ENCODE measurements around the gene ESPNL. TPM values are rescaled to one million over a fixed set of nuclear protein-coding genes. Genes with fewer than 3 reads are reported as not detected.
A peak's percentile ranks its signal among the peaks of the same experiment; 100 is the strongest.

Gene ESPNL
- total and polyA plus RNA-seq, 9 of the 15 experiments (the other 6 are each of a cell fraction or from before 2014, with no cell fraction given) = 0.03 to 0.09 (median 0.05) TPM; not detected in 3

DNA sequence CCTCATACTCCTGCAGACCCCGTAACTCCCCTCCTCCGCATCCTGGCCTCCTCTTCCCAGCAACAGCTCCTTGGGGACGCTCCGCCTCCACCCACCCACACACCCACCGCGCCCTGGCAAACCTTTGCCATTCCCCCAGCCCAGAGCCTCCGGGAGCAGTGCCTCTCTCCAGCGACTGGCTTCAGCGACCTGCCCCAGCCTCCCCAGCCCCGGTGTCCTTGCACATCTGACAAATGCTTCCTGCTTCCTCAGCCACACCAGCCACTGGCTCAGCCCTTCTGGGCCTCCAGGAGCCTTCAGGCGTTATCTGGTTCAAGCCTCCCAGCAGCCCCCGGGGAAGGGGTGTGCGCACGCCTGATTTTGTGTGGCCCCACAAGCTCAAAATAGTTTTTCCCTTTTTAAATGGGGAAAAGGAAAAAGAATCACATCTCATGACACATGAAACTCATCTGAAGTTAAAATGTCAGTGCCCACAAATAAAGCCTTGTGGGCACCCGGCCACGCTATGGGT is 14.2 kb downstream of the ESPNL start:
- no peaks in the 10 kb centered on the region for H3K9me3 ChIP-seq (replicated peaks; ENCODE audit: control insufficient read depth, insufficient read depth, low read depth, low read length)
- in situ Hi-C loops (cut with MboI) = no loop called here
- no TSS peak for BruUV-seq (replicated peaks)
- ATAC-seq = peak; percentile 92
- H3K4me3 ChIP-seq = no peak overlapping the region
- H3K27ac ChIP-seq (ENCODE audit: extremely low read depth, low read depth, low read length) = no peak overlapping the region
- H3K4me1 ChIP-seq (replicated peaks in 1 of 2; ENCODE audit: control insufficient read depth in 2 of 2, insufficient read depth in 2 of 2, low read length in 2 of 2) = peaks cover 4 to 22% of the 10 kb centered on the region in 2 experiments; a peak in 4 of 5 replicates
- peak in 2 of 4 experiments; percentile 54 to 61 for DNase-seq (ENCODE audit: extremely low read depth in 1 of 4, low spot score in 3 of 4)
- H2AFZ ChIP-seq (ENCODE audit: low read depth, low read length) = peak overlapping the region; percentile 85
- no peaks in the 10 kb centered on the region; a peak in 3 of 5 replicates for H3K27me3 ChIP-seq (ENCODE audit: control insufficient read depth in 2 of 2, insufficient read depth in 2 of 2, low read length in 2 of 2)
- H3K79me2 ChIP-seq (ENCODE audit: control insufficient read depth, insufficient read depth, low read length) = no peaks in the 10 kb centered on the region
- 53% methylated on average over 7 of the region's 16 CpGs for WGBS (ENCODE audit: insufficient coverage, low coverage, missing lambda C conversion rate)
- peak overlapping the region in 1 of 2 experiments; percentile 74; a peak in 2 of 4 replicates for H3K9ac ChIP-seq (ENCODE audit: insufficient read depth in 1 of 2, low read depth in 2 of 2, low read length in 2 of 2)
- peak overlapping the region; percentile 32; the same call in 1 of the 2 replicates for H3K4me2 ChIP-seq (ENCODE audit: insufficient read depth, low read length)
- H4K20me1 ChIP-seq (replicated peaks; ENCODE audit: control insufficient read depth, insufficient read depth, low read length) = no peaks in the 10 kb centered on the region
- no peaks in the 10 kb centered on the region for H3K36me3 ChIP-seq (ENCODE audit: control insufficient read depth, insufficient read depth, low read length)
- FAIRE-seq = peak; percentile 6
- CTCF ChIA-PET (ENCODE audit: low intra/inter-chr PET ratio) = no interaction called here
- intact Hi-C loops (cut with micrococcal nuclease) = no loop called here
- H3K9me1 ChIP-seq (ENCODE audit: control insufficient read depth, insufficient read depth, low read length) = no peaks in the 10 kb centered on the region
- POLR2A ChIA-PET = interaction anchor here (0.8 kb wide), 1 partner anchor 11 kb away, joined by 3 read pairs; no protein-coding TSS in a partner anchor
- TF ChIP-seq EGR1 (conservative IDR thresholded peaks at IDR 0.05) (0 out of 2 replicates have a peak, but pooled peaks have one; percentile 27), ESRRA (IDR thresholded peaks at IDR 0.05; ENCODE audit: borderline replicate concordance, low read depth) (no peak), MTA2 (IDR thresholded peaks at IDR 0.05; ENCODE audit: low read depth) (no peak), MECOM (CRISPR knock-in tag; IDR thresholded peaks at IDR 0.05) (no peak), RAD51 (IDR thresholded peaks at IDR 0.05; ENCODE audit: borderline replicate concordance, low read depth) (no peak), RBFOX2 (IDR thresholded peaks at IDR 0.05; ENCODE audit: low read depth, low read length) (0 out of 2 replicates have a peak, but pooled peaks have one; percentile 43), CBFA2T2 (conservative IDR thresholded peaks at IDR 0.05) (no peak), NFE2L1 (tag; IDR thresholded peaks at IDR 0.05; ENCODE audit: borderline replicate concordance, low read depth) (no peak)
- TF ChIP-seq, protein P1, sequence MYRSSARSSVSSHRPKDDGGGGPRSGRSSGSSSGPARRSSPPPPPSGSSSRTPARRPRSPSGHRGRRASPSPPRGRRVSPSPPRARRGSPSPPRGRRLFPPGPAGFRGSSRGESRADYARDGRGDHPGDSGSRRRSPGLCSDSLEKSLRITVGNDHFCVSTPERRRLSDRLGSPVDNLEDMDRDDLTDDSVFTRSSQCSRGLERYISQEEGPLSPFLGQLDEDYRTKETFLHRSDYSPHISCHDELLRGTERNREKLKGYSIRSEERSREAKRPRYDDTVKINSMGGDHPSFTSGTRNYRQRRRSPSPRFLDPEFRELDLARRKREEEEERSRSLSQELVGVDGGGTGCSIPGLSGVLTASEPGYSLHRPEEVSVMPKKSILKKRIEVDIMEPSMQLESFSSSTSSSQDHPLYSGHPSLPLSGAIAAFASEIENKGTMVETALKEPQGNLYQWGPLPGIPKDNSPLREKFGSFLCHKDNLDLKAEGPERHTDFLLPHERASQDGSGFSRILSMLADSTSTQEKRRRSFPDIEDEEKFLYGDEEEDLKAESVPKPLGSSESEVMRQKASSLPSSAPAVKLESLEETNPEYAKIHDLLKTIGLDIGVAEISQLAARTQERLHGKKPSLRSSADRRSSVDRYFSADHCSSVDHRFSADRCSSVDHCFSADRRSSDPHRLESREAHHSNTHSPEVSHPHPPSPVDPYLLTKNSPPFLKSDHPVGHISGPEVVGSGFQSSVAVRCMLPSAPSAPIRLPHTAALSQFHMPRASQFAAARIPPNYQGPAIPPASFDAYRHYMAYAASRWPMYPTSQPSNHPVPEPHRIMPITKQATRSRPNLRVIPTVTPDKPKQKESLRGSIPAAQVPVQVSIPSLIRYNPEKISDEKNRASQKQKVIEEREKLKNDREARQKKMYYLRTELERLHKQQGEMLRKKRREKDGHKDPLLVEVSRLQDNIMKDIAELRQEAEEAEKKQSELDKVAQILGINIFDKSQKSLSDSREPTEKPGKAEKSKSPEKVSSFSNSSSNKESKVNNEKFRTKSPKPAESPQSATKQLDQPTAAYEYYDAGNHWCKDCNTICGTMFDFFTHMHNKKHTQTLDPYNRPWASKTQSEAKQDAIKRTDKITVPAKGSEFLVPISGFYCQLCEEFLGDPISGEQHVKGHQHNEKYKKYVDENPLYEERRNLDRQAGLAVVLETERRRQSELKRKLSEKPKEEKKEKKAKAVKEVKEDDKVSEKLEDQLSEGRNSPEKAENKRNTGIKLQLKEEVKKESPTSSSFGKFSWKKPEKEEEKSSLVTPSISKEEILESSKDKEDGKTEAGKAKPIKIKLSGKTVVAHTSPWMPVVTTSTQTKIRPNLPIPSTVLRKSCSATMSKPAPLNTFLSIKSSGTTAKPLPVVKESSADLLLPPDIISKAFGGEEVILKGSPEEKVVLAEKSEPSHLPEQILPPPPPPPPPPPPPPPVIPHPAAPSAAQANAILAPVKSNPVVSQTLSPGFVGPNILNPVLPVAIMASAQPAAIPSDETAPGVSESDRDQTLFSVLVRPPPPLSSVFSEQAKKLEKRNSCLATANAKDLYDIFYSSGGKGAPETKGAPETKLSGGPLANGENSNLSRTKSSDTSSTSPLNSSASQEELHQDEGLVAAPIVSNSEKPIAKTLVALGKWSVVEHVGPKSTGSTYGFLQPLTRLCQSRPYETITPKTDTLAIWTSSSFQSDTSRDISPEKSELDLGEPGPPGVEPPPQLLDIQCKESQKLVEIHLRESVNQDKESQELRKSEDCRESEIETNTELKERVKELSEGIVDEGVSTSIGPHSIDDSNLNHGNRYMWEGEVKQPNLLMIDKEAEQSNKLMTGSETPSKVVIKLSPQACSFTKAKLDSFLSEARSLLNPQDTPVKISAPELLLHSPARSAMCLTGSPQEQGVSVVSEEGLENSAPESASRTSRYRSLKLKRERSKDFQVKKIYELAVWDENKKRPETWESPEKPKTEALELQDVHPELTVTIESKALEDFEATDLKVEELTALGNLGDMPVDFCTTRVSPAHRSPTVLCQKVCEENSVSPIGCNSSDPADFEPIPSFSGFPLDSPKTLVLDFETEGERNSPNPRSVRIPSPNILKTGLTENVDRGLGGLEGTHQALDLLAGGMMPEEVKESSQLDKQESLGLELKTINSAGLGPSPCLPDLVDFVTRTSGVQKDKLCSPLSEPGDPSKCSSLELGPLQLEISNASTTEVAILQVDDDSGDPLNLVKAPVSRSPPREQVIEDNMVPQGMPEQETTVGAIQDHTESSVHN (IDR thresholded peaks at IDR 0.05; ENCODE audit: borderline replicate concordance in 1 of 2, low read depth in 1 of 2) = no peak
- TF ChIP-seq, protein P2, sequence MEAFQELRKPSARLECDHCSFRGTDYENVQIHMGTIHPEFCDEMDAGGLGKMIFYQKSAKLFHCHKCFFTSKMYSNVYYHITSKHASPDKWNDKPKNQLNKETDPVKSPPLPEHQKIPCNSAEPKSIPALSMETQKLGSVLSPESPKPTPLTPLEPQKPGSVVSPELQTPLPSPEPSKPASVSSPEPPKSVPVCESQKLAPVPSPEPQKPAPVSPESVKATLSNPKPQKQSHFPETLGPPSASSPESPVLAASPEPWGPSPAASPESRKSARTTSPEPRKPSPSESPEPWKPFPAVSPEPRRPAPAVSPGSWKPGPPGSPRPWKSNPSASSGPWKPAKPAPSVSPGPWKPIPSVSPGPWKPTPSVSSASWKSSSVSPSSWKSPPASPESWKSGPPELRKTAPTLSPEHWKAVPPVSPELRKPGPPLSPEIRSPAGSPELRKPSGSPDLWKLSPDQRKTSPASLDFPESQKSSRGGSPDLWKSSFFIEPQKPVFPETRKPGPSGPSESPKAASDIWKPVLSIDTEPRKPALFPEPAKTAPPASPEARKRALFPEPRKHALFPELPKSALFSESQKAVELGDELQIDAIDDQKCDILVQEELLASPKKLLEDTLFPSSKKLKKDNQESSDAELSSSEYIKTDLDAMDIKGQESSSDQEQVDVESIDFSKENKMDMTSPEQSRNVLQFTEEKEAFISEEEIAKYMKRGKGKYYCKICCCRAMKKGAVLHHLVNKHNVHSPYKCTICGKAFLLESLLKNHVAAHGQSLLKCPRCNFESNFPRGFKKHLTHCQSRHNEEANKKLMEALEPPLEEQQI (IDR thresholded peaks at IDR 0.05) = no peak
